ENCODE results near the gene TRAF3.

- TF ChIP-seq YY1 (IDR thresholded peaks at IDR 0.05; ENCODE audit: insufficient read depth, insufficient read length) (no peak), SUZ12 (IDR thresholded peaks at IDR 0.05; ENCODE audit: extremely low read depth, insufficient read depth, insufficient read length) (no peak)
Measured at GRCh38 chr14:102909911-102910310, 132.7 kb downstream of the TRAF3 start.

Measured in NT2/D1 (cell line).